HG02588 (cell line): ENCODE data around the gene EAF1.
"Not testable (repeated sequence)": the region's sequence is repeated elsewhere in the genome, so short reads cannot be mapped to it uniquely, and the experiment has no call there.

Source experiments
- ATAC-seq: cut with Tn5 transposase; IDR thresholded peaks from one replicate; pipeline ENCODE4 v1.9.1; 2021; ENCODE audit warnings: mild to moderate bottlenecking, moderate library complexity; ENCODE audit not compliant: unreplicated experiment

EAF1 gene

DNA sequence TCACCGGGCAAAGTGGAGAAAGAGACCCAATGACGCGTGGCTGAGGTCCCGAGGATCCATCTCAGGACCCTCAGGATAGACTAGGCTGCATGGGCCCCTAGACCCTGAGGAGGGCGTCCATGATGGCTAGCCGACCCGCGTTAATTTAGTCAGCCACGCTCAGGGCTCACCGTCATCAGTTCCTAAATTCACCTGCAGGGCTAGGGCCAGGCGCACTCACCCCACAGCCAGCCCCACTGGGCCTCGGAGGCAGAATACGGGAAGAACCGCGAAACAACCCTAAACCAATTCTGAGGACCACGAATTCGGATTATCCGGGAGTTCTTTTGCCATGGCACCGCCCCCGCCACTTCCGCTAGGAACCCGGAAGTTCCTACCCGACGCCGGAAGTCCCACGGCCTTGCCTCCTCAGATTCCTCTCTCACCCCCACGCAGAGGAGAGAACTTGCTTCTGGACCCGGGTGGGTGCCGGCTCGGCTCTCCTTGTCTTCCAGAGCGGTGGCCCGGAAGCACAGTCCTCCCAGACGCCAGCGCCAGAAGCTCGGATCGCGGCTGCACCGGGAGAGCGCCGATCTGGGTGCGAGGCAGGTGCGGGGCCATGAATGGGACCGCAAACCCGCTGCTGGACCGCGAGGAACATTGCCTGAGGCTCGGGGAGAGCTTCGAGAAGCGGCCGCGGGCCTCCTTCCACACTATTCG lies at the start of gene EAF1, which contains the start of gene METTL6:
EAF1 (plus strand) TSS at position 417 of the 699 bp plus-strand sequence; CDS start at position 599, 182 bp downstream.
METTL6 (minus strand) TSS at position 363 of the 699 bp plus-strand sequence. CDS start 1,033 bp downstream, outside the sequence.
- peak; percentile 86 for ATAC-seq

- ATAC-seq: peak; percentile 80
Measured at GRCh38 chr3:15377961-15378791, 49.2 kb upstream of the EAF1 start.

DNA sequence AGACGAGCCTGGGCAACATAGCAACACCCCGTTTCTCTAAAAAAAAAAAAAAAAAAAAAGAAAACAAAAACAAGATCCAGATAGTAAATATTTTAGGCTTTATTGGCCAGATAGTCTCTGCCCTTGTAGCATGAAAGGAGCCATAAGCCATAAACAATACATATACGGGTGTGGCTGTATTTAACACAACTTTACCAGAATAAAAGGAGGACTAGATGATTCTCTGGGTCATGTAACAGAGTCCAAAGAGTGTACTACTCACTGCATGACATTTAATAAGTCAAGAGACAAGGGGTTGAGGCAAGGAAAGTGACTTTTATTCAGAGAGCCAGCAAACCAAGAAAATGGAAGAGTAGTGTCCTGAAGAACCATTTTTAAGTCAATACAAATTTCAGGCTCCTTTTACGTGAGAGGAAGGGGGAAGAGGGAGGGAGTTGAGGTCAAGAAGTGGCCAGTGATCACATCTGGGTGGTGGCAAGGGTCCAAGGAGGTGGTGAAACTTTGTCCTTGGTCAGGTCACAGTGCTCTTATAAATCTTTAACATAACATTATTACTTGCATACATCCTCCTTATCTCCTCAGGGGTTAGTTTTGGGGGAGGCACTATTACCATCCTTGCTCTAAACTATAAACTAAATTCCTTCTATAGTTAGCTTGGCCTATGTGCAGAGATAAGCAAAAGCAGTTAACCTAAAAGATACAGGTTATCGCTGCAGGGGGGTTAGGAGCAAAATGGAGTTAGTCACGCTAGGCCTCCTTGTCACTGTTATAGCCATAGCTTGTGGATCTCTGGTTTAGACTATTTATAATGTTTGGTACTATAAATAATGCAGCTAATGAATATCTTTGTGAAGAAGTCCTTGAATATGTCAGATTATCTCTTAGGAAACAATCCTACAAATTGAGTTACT lies 46.2 kb upstream of the EAF1 start:
- no peak for ATAC-seq

DNA sequence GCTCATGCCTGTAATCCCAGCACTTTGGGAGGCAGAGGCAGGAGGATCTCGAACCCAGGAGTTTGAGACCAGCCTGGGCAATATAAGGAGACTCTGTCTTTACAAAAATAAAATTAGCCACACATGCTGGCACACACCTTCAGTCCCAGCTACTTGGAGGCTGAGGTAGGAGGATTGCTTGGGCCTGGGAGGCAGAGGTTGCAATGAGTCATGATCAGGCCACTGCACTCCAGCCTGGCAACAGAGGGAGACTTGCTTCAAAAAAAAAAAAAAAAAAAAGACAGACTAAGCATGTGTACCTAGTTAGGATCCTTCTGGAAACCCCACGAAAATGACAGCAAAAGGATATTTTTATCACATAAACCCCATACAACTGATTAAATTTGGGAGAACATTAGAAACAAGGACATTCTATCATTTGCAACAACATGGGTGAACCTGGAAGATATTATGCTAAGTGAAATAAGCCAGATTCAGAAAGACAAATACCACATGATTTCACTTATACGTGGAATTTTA lies 44.9 kb upstream of the EAF1 start:
- ATAC-seq: no peak

GRCh38 chr3:15384510-15385237 lies 42.7 kb upstream of the EAF1 start:
- ATAC-seq: peak; percentile 80

DNA sequence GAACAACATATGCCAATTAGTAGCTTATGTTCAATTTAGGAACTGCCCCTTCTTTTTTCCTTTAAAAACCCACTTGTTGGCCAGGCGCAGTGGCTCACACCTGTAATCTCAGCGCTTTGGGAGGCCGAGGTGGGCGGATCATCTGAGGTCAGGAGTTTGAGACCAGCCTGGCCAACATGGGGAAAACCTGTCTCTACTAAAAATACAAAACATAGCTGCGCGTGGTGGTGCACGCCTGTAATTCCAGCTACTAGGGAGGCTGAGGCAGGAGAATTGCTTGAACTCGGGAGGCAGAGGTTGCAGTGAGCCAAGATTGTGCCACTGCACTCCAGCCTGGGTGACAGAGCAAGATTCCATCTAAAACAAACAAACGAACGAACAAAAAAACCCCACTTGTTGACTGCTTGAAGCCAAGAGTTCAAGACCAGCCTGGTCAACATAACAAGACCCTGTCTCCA lies 42.1 kb upstream of the EAF1 start:
- peak; percentile 5 for ATAC-seq

GRCh38 chr3:15385901-15386653 lies 41.3 kb upstream of the EAF1 start:
- ATAC-seq: no peak

DNA sequence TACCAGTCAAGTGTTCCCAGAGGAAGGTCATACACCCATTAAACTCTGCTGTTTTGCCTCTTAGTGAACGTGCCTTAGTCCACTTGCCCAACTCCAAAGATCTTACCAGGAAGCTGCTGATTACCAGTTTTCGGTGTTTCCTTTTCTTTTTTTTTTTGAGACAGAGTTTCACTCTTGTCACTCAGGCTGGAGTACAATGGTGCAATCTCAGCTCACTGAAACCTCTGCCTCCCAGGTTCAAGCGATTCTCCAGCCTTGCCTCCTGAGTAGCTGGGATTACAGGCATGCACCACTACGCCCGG lies 40.8 kb upstream of the EAF1 start:
- not testable (repeated sequence) for ATAC-seq

- no peak for ATAC-seq
Measured at GRCh38 chr3:15387171-15387581, 40.2 kb upstream of the EAF1 start.

DNA sequence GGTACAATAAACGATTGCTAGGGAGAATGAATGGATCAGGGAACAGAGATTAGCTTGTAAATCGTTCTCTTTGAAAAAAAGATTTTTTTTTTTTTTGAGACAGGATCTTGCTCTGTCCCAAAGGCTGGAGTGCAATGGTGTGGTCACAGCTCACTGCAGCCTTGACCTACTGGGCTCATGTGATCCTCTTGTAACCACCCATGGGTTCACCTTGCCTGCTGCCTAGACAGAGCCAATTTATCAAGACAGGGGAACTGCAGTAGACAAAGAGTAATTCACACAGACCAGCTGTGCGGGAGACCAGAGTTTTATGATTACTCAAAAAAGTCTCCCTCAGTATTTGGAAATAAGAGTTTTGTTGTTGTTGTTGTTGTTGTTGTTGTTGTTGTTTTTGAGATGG lies 39.7 kb upstream of the EAF1 start:
- no peak for ATAC-seq

DNA sequence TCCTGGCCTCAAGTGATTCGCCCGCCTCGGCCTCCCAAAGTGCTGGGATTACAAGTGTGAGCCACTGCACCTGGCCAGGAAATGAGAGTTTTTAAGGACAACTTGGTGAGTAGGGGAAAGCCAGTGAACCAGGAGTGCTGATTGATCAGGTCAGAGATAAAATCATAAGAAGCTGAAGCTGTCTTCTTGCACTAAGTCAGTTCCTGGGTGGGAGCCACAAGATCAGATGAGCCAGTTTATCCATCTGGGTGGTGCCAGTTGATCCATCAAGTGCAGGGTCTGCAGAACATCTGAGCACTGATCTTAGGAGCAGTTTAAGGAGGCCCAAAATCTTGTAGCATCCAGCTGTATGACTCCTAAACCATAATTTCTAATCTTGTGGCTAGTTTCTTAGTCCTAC lies 39.1 kb upstream of the EAF1 start:
- not testable (repeated sequence) for ATAC-seq

- no peak for ATAC-seq
Measured at GRCh38 chr3:15390460-15390859, 36.9 kb upstream of the EAF1 start.

GRCh38 chr3:15391007-15391406 lies 36.4 kb upstream of the EAF1 start:
- no peak for ATAC-seq

DNA sequence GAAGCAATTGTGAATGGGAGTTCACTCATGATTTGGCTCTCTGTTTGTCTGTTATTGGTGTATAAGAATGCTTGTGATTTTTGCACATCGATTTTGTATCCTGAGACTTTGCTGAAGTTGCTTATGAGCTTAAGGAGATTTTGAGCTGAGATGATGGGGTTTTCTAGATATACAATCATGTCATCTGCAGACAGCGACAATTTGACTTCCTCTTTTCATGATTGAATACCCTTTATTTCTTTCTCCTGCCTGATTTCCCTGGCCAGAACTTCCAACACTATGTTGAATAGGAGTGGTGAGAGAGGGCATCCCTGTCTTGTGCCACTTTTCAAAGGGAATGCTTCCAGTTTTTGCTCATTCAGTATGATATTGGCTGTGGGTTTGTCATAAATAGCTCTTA lies 34.1 kb upstream of the EAF1 start:
- ATAC-seq: not testable (repeated sequence)

DNA sequence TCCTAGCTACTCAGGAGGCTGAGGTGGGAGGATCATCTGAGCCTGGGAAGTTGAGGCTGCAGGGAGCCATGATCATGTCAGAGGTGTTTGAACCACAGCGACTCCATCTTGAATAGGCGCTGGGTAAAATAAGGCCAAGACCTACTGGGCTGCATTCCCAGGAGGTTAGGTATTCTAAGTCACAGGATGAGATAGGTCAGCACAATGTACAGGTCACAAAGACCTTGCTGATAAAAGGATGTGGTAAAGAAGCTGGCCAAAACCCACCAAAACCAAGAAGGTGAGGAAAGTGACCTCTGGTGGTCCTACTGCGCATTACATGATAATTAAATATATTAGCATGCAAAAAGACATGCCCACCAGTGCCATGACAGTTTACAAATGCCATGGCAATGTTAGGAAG lies 28.7 kb upstream of the EAF1 start:
- not testable (repeated sequence) for ATAC-seq

- no peak for ATAC-seq
Measured at GRCh38 chr3:15399970-15400369, 27.4 kb upstream of the EAF1 start.

- ATAC-seq: no peak
Measured at GRCh38 chr3:15401936-15402335, 25.5 kb upstream of the EAF1 start.

- ATAC-seq: no peak
Measured at GRCh38 chr3:15403495-15403894, 23.9 kb upstream of the EAF1 start.

DNA sequence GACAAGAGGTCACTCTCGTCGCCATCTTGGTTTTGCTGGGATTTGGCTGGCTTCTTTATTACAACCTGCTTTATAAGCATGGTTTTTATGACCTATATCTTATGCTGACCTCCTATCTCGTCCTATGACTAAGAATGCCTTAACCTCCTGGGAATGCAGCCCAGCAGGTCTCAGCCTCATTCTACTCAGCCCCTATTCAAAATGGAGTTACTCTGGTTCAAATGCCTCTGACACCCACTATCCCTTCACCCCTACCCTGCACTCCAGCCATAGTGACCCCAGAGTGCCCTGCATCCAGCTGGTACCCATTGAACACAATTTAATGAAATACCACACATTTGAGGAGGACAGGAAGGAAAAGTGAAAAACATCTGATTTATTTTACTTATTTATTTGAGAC lies 23.4 kb upstream of the EAF1 start:
- no peak for ATAC-seq
